ENCODE results near the gene TEP1.
"Not testable (repeated sequence)": the region's sequence is repeated elsewhere in the genome, so short reads cannot be mapped to it uniquely, and the experiment has no call there.

Gene TEP1

DNA sequence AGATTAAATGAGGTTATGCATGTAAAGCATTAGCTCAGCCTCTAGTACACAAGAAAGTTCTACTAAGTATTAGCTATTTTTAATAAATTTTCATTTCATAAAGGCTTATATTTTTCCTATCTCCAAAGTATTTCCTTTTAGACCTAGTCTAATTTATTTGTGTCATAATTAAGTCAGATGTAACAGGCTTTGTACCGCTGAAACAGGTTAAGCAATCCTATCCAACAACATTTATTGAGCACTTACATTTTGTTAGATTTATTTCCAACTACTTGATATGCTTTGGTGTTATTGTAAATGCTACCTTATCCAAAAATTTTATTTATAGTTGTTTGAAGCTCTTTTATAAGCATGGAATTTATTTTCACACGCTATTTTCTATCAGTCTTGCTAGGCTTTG, 71.7 kb downstream of the TEP1 start:
- Histone ChIP-seq H3K27ac (replicated peaks) (peak overlapping the region; percentile 69), H3K27me3 (ENCODE audit: insufficient read depth, poor library complexity, severe bottlenecking) (no peaks in the 10 kb centered on the region), H3K4me3 (replicated peaks; ENCODE audit: insufficient read depth, low read length) (peak overlapping the region; percentile 61)
- no peak for DNase-seq (ENCODE audit: low read depth in 1 of 2, low spot score in 1 of 2)
- TF ChIP-seq SPI1 (IDR thresholded peaks at IDR 0.05; ENCODE audit: borderline replicate concordance, low read depth) (no peak), POLR2AphosphoS5 (IDR thresholded peaks at IDR 0.05; ENCODE audit: low read depth) (no peak), CTCF (IDR thresholded peaks at IDR 0.05; ENCODE audit: insufficient read depth, low read length) (no peak), GABPA (IDR thresholded peaks at IDR 0.05; ENCODE audit: low read depth) (no peak)
- TF ChIP-seq, protein P1, sequence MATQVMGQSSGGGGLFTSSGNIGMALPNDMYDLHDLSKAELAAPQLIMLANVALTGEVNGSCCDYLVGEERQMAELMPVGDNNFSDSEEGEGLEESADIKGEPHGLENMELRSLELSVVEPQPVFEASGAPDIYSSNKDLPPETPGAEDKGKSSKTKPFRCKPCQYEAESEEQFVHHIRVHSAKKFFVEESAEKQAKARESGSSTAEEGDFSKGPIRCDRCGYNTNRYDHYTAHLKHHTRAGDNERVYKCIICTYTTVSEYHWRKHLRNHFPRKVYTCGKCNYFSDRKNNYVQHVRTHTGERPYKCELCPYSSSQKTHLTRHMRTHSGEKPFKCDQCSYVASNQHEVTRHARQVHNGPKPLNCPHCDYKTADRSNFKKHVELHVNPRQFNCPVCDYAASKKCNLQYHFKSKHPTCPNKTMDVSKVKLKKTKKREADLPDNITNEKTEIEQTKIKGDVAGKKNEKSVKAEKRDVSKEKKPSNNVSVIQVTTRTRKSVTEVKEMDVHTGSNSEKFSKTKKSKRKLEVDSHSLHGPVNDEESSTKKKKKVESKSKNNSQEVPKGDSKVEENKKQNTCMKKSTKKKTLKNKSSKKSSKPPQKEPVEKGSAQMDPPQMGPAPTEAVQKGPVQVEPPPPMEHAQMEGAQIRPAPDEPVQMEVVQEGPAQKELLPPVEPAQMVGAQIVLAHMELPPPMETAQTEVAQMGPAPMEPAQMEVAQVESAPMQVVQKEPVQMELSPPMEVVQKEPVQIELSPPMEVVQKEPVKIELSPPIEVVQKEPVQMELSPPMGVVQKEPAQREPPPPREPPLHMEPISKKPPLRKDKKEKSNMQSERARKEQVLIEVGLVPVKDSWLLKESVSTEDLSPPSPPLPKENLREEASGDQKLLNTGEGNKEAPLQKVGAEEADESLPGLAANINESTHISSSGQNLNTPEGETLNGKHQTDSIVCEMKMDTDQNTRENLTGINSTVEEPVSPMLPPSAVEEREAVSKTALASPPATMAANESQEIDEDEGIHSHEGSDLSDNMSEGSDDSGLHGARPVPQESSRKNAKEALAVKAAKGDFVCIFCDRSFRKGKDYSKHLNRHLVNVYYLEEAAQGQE (IDR thresholded peaks at IDR 0.05; ENCODE audit: insufficient replicate concordance, low read depth): no peak

DNA sequence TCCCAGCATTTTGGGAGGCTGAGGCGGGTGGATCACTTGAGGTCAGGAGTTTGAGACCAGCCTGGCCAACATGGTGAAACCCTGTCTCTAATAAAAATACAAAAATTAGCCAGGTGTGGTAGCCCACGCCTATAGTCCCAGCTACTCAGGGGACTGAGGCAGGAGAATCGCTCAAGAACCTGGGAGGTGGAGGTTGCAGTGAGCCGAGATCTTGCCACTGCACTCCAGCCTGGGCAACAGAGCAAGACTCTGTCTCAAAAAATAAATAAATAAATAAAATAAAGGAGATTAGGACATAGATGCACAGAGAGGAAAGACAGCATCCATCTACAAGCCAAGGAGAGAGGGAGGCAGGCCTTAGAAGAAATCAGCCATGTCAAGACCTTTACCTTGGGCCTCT, 72.3 kb downstream of the TEP1 start:
- DNase-seq (ENCODE audit: low read depth in 1 of 2, low spot score in 1 of 2); H3K27me3 ChIP-seq (ENCODE audit: insufficient read depth, poor library complexity, severe bottlenecking); H3K4me3 ChIP-seq (replicated peaks; ENCODE audit: insufficient read depth, low read length); H3K27ac ChIP-seq (replicated peaks): not testable (repeated sequence)

DNA sequence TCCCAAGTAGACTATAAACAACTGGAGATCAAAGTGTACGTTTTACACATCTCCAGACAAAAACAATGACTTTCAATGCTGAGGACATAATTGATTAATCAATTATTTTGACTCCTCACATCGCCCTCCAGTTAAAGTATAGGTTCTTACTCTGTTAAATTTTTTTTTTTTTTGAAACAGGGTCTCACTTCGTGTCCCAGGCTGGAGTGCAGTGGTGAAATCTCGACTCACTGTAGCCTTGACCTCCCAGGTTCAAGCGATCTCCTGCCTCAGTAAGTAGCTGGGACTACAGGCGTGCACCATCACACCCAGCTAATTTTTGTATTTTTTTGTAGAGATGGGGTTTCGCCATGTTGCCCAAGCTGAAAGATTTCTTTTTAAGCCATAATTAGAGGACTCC, 79.3 kb downstream of the TEP1 start:
- no peak for DNase-seq (ENCODE audit: low read depth in 1 of 2, low spot score in 1 of 2)
- no peak overlapping the region for H3K27ac ChIP-seq (replicated peaks)
- H3K4me3 ChIP-seq (replicated peaks; ENCODE audit: insufficient read depth, low read length): no peak overlapping the region
- H3K27me3 ChIP-seq (ENCODE audit: insufficient read depth, poor library complexity, severe bottlenecking): no peaks in the 10 kb centered on the region
- TF ChIP-seq POLR2AphosphoS5 (IDR thresholded peaks at IDR 0.05; ENCODE audit: low read depth): no peak
- no peak for TF ChIP-seq CTCF (IDR thresholded peaks at IDR 0.05; ENCODE audit: insufficient read depth, low read length)
- TF ChIP-seq, protein P1 (IDR thresholded peaks at IDR 0.05; ENCODE audit: insufficient replicate concordance, low read depth): no peak
- no peak for TF ChIP-seq GABPA (IDR thresholded peaks at IDR 0.05; ENCODE audit: low read depth)
- no peak for TF ChIP-seq SPI1 (IDR thresholded peaks at IDR 0.05; ENCODE audit: borderline replicate concordance, low read depth)

DNA sequence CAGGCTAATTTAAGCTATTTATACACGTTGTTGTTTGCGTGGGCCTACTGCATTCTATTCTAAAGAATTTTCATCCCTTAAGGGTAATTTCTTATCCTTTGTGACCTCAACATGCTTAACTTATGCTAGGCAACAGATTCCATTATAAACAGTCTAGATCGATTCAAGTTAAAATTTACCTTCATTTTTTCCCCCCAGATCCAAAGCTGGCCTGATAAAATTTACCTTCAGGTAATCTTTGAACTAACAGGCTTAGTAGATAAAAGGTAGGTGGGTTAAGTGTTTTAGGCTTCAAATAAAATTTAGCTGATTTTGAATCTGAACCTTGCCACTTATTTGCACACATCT, 79.8 kb downstream of the TEP1 start:
- TF ChIP-seq CTCF (IDR thresholded peaks at IDR 0.05; ENCODE audit: insufficient read depth, low read length) (no peak), SPI1 (IDR thresholded peaks at IDR 0.05; ENCODE audit: borderline replicate concordance, low read depth) (no peak)
- TF ChIP-seq, protein P1 (IDR thresholded peaks at IDR 0.05; ENCODE audit: insufficient replicate concordance, low read depth): no peak
- Histone ChIP-seq H3K4me3 (replicated peaks; ENCODE audit: insufficient read depth, low read length) (peak overlapping the region; percentile 52), H3K27ac (replicated peaks) (no peak overlapping the region; the same call in 1 of the 2 replicates), H3K27me3 (ENCODE audit: insufficient read depth, poor library complexity, severe bottlenecking) (no peaks in the 10 kb centered on the region)
- no peak for DNase-seq (ENCODE audit: low read depth in 1 of 2, low spot score in 1 of 2)

Data from HL-60 (cell line).